PFSK-1 (cell line): ENCODE results near the gene OXLD1.

Experiments used
- FOXP2 ChIP-seq: optimal IDR thresholded peaks from 2 replicates; pipeline ENCODE3; 2011; ENCODE audit warnings: borderline replicate concordance, control low read depth, inconsistent platforms; ENCODE audit not compliant: insufficient read depth; ENCODE audit errors: extremely low read length, extremely low read depth
- POLR2AphosphoS5 ChIP-seq: IDR thresholded peaks from 2 replicates; pipeline ENCODE4 v1.6.1; 2012; ENCODE audit warnings: low read depth, mild to moderate bottlenecking, control low read depth, low read length, moderate library complexity
- REST ChIP-seq, 2 experiments: IDR thresholded peaks; 2 replicates each; pipeline versions ENCODE4 v1.6.1 to v1.8.0; 2011 to 2012; ENCODE audit warnings: low read depth in 2 of 2, low read length in 2 of 2, control low read depth in 1 of 2, inconsistent platforms in 1 of 2, mild to moderate bottlenecking in 1 of 2, moderate library complexity in 1 of 2; ENCODE audit not compliant: insufficient read depth in 1 of 2
- SIN3A ChIP-seq: IDR thresholded peaks from 2 replicates; pipeline ENCODE4 v1.6.1; 2012; ENCODE audit warnings: mild to moderate bottlenecking, low read length, moderate library complexity, borderline replicate concordance; ENCODE audit not compliant: insufficient read depth
- TAF1 ChIP-seq: IDR thresholded peaks from 2 replicates; pipeline ENCODE4 v1.6.1; 2012; ENCODE audit warnings: low read length, control low read depth, borderline replicate concordance; ENCODE audit not compliant: insufficient read depth

OXLD1 gene

GRCh38 chr17:81655378-81656117 is 10.9 kb downstream of the OXLD1 start:
- TF ChIP-seq TAF1 (no peak), SIN3A (no peak), REST (IDR thresholded peaks at IDR 0.05; ENCODE audit: insufficient read depth in 1 of 2, low read depth in 2 of 2, low read length in 2 of 2) (no peak)

- TF ChIP-seq REST (IDR thresholded peaks at IDR 0.05; ENCODE audit: insufficient read depth in 1 of 2, low read depth in 2 of 2, low read length in 2 of 2), result no peak
- no peak for TF ChIP-seq POLR2AphosphoS5
- TF ChIP-seq SIN3A, result no peak
- TF ChIP-seq FOXP2, result no peak
- TF ChIP-seq TAF1, result no peak
These were observed 13.3 kb downstream of the OXLD1 start for GRCh38 chr17:81652906-81653771.

GRCh38 chr17:81651692-81652091 is 14.7 kb downstream of the OXLD1 start:
- no peak for TF ChIP-seq FOXP2
- no peak for TF ChIP-seq POLR2AphosphoS5
- TF ChIP-seq TAF1, result no peak
- no peak for TF ChIP-seq REST (IDR thresholded peaks at IDR 0.05; ENCODE audit: insufficient read depth in 1 of 2, low read depth in 2 of 2, low read length in 2 of 2)
- TF ChIP-seq SIN3A, result no peak

GRCh38 chr17:81650951-81651350 is 15.5 kb downstream of the OXLD1 start:
- TF ChIP-seq REST (IDR thresholded peaks at IDR 0.05; ENCODE audit: insufficient read depth in 1 of 2, low read depth in 2 of 2, low read length in 2 of 2) (no peak), SIN3A (no peak), TAF1 (no peak), POLR2AphosphoS5 (no peak), FOXP2 (no peak)

GRCh38 chr17:81648707-81649085 is 17.7 kb downstream of the OXLD1 start:
- TF ChIP-seq FOXP2 (no peak), POLR2AphosphoS5 (no peak), TAF1 (no peak), REST (IDR thresholded peaks at IDR 0.05; ENCODE audit: insufficient read depth in 1 of 2, low read depth in 2 of 2, low read length in 2 of 2) (no peak), SIN3A (no peak)
